Activated T-helper 9 cell treated with anti-CD3 and anti-CD28 coated beads, Interleukin-2, amount 50 U/mL, for 16 hours (primary cell): Measurements from ENCODE around the gene TMEM25.

Experiments
- DNase-seq: peaks from one replicate; pipeline ENCODE4 v3.0.0-alpha.2; 2020; ENCODE audit warnings: low read depth

Gene TMEM25

DNA sequence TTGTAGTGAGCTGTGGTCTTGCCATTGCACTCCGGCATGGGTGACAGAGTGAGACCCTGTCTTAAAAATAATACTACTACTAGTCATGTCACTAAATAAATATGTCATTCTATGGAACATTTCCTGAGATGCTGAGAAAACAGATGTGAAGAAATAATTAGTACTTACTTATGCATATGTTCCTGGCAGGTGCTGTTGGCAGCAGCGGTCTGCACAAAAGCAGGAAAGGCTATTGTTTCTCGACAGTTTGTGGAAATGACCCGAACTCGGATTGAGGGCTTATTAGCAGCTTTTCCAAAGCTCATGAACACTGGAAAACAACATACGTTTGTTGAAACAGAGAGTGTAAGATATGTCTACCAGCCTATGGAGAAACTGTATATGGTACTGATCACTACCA lies 50.1 kb downstream of the TMEM25 start:
- DNase-seq: no peak
